CD4-positive, alpha-beta T cell treated with Interleukin-10 for 1 hour (primary cell): ENCODE measurements around the gene GLS.
A peak's percentile ranks its signal among the peaks of the same experiment; 100 is the strongest.

Source experiments
- DNase-seq: peaks from one replicate; pipeline ENCODE4 v3.0.0-alpha.2; 2020

The GLS gene

DNA sequence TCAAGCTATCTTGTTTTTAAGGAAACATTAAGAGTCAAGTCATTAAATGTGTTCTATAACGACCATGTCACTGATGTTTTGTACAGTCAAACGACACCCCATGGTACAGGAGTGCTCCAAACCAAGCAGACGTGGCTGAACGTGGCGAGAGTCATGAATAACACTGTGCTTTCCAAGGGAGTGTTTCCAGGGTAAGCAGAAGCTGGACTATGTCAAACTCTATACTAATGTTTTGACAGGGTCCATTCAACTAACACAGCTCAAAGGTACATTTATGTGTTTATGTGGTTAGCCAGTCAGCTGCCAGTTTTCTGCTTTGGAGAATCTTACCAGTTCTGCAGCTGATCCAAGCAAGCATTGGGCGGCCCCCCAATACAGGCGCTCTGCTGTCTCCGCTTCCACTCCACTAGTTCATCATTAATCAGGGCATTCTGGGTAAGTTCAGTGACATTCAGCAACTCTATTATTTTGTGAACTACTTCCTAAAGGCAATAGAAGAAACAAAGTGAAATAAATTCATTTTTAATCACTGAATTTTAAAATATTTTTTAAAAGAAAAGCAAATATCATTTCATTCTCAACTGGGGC lies 117.0 kb downstream of the GLS start:
- no peak for DNase-seq

DNA sequence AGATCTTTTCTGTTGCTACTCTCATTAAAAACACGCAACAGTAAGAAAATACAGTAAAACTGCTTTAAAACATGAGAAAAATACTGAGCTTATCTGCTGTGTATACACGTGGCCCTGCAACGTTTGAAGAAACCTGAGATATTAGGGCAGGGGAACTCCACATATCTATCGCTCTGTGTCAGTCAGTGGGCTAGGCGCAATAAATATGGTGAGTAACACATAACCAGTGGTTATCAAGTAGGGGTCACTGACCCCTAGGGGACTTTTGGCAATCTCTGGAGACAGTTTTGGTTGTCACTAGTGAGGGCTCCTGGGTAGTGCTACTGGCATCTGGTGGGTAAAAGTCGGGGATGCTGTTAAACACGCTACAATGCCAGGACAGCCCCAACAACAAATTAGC lies 118.4 kb downstream of the GLS start:
- no peak for DNase-seq

DNA sequence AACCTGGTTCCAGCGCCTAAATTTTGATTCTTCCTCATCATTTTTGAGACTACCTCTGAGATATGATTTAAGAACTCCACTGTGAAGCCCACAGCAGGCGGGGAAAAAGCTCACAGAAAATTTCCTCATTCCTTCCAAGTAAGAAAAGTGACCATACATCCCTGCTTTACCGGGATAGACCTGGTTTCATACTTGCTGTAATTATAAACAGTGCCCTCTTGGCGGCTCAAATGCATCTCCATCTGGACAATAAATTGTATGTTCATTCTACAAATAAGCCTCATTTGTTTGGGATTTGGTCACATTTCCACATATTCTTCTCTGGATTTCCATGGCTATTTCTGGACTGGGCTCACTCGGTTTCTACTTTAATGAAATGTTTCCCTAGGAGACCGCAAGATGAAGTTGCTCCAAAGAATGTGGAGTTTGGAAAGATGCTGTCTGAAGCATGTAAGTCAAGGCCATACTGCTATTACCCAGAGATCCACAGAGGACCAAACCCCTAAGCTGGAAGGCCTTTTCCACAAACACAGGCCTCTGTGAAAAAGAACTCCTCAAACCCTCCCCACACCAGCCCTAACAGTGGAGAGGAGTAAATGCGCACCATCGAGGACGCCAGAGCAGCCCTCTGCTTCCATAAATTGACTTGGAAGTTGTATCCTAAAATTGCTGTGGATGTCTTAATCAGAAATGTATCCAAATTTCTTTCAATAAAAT lies 119.5 kb downstream of the GLS start:
- no peak for DNase-seq

DNA sequence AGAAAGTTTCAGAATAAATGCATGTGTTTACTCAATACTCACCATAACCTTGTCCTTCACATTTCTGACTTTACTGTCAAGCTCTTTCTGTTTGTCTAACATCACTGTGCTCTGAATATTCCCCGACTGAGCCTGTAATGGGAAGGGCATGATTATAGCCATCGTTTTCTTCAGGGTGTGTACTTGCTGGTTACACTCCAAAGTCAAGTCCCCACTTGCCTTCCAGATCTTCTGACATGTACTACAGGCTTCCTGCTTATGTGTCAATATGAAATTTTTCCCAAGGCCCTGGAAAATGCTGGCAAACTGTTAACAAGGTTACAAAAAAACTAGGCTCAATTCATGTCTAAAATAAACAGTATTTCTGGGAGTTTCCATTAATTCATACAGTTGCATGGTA lies 120.4 kb downstream of the GLS start:
- DNase-seq = no peak

DNA sequence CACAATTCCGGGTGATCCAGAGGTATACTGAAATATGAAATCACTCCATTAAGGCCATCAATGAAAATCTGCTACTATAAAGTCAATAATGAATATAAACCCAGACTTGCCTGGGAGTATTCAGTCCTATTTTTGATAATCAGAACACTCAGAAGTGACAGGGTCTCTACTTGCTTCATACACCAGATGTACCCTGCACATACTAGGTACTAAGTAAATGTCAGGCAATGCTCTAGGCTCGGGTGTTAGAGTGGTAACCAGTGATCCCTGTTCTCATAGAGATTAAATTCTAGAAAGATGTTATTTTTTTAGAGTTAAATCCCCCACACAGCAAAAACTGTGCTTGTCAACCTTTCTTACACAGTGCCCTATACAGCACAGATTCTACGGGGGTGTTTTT lies 121.0 kb downstream of the GLS start:
- no peak for DNase-seq

DNA sequence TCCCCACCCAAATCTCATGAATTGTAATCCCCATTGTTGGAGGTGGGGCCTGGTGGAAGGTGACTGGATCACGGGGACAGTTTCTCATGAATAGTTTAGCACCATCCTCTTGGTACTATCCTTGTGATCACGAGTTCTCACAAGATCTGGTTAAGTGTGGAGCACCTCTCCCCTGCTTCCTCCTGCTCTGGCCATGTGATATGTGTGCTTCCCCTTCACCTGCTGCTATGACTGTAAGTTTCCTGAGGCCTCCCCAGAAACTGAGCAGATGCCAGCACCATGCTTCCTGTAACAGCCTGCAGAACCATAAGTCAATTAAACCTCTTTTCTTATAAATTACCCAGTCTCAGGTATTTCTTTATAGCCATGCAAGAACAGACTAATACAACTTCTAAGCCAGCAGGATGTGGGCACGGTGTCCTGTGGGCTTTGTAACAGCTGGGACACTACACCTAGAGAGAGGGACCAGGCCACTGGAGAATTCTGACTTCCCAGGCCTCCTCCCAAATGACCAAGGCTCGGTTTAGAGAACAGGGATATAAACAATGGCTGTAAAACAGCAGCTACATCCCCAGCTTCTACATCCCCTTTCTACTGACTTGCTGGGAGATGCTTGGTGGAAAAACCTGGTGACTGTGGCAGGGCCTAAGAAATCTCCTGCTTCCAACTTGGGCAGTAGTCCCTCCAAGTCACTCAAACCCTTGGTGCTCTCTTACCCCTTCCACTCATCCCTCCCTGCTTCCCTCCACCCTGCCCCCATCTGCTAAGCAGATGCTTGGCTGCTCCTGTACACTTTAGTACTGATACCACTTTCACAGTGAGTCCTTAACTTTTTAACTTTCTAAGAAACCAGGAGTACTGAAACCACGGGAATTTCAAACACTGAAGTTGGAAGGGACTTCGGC lies 123.0 kb downstream of the GLS start:
- no peak for DNase-seq

DNA sequence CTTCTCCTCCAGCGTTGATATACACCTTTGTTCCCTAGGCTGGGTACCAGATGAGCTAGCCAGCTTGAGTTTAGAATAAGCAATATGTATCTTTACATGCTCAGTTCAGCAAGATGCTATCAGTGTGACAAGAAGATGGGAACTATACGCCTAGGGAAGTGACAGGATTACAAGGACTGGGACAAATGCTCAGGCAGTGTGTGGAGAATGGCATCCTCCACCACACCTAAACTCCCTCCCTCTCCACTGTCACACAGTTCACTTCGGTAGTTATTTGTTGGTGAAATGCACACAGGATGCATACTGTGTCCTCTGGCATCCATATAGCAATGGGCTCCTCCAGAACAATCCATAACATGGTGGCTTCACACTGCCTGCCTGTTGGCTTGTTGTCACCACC lies 125.7 kb downstream of the GLS start:
- DNase-seq = no peak

DNA sequence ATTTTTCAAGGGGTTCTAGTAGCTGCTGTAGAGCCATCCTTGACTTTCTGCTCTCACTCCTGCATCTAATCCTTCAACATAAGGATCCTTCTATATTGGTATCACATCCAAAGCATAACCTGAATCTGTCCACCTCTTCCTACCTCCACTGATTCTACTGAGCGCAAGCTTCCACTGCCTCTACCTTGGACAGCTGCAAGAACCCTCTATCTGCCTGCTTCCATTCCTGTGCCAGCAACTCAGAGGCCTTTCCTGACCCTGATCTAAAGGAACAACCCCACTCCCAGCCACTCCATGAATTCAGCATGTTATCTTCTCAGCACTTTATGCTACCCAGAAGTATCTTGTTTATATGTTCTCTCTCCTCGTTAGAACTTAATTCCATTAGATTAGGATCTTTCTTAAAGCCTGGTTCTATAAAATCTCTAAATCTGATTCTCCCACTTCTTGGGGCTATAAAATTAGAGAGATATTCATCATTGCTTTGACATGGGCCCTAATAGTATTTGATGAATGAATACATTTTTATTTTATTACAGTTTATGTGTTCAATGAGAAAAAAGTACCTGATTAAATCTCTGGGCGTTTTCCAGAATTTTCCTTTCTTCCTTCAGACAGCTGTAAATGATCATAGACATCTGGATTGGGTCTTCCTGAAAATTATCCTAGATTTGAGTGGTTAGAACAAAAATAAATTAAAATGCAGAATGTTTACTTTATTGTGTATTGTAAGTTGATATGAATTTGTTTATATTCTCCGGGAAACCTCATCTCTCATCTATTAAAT lies 126.6 kb downstream of the GLS start:
- DNase-seq = no peak

DNA sequence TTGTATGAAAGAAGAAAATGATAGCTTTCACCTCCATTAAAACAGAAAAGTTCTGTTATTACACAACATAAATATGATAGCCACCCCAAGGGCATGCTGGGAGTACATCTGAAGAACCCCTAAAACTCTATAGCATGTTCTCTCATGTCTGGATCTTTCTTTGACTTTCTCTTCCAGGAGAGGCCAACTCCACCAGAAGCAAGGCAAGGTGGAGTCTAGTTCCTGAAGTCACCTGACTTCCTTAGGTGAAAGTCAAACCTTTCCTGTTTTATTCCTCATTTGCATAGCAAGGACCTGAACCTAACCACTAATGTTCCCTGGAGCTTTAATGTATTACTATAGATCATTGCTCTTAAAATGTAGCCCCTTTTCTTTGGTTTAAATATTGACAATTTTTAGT lies 127.7 kb downstream of the GLS start:
- no peak for DNase-seq

DNA sequence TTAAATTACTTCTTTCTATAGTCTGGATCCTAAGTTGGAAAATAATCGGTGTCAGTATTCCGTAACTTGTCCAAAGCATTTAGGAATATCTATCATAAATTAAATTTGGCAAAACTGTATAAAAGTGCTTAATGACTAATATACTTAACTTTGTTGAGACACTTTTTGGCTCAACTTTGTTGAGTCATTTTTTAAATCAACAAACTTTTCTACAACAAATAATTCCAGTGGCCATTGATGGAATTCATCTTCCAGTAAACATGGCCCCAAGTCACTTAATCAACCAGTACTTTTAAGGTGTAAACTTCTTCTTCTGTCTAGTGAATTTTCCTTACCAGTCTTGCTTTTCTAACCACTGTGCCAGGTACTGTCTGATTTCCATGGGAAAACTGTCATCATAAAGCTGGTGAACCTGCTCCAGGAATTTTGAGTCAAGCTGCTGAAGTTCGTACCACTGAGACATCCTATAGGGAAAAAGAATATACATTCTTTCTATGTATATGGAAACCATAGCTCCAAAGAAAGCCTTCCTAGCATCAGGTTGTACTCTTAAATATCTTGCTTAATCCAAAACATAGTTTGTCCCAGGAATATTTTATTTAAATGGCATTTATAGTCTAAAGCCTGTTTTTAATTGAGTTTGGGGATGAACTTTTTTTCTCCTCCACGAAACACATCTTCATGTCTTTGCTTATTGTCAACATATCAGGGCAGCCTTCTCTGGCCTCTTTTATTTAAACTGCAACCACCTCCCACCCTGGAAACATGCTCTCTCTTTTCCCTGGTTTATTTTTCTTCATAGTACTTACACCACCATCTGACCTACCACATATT lies 129.1 kb downstream of the GLS start:
- no peak for DNase-seq

DNA sequence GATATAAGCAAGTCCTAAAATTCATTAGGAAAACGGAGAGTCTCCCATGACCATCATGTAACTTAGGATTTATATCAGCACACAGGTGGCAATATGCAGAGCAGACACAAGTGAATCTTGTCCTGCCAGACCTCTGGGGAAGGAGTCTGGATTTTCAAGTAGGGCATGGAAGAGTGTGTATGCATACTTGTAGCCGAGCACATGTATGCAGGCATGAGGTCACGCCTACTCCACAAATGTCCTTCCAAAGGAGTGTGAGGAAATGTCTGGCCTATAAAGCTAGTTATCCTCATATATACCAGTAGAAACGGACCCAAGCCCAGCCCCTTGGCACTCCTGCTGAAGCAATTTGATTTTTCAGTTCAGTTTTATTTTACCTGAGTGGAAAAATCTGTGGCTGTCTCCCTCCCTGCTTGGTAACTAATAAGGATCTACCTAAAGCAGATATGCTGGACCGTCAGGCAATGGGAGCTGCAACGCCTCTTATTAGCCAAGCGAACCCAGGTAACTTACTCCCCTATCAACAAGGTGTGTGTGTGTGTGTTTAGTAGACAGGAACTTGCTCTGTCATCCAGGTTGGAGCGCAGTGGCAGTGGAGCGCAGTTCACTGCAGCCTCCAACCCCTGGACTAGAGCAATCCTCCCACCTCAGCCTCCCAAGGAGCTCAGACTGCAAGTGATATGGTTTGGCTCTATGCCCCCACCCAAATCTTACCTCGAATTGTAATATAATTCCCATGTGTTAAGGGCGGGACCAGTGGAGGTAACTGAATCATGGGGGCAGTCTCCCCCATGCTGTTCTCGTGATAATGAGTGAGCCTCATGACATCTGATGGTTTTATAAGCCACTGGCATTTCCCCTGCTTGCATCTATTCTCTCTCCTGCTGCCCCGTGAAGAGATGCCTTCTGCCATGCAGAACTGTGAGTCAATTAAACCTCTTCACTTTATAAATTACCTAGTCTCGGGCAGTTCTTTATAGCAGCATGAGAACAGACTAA lies 130.6 kb downstream of the GLS start:
- DNase-seq = no peak

DNA sequence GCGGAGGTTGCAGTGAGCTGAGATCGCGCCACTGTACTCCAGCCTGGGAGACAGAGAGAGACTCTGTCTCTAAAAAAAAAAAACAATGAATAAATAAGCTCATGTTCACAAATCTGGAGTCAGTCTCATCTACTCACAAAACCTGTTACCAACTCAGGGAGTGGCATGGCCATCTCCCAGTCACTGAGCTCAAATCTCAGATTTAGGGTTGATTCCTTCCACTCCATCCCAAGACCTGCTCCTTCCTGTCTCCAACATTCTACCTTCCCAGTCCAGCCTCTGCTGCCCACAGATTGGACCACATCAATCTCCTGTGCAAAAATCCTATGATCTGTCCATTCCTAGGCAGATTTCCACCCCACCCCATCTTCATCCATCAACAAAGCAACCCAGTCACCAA lies 131.7 kb downstream of the GLS start:
- no peak for DNase-seq

DNA sequence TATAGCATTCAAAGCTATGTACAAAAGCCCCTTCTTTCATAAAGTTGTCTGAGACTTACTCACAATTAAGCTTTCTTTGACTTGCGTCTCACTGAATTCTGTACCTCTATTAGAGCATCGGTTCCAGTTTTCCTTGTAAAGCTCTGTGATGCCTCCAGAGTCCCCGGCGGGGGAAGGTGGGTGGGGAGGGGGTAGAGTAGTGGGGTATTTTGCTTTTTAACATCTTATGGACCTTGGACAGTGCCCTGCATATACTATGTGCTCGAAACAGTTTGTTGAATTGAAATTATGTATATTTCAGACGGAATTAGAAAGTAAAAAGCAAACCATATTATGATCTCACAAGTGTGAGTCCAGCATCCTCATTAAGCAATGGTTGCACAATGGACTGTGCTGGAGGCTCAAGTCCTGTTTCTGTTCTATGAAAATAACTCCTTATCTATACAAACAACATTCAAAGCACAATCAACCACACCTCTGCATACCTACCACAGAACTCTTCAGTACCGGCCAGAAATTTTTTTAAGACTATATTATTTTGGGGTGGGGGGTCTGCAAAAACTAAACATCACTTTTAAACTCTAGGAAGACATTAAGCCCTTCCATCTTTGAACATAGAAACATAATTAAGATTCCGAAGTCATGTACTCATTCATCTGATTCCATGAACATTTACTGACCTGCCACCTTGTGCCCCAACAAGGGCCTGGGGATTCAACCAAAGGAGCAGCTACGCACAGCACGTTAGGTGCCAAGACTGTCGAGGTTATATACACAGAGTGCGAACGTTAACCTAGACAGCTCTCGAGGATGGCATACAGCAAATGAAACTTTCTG lies 132.4 kb downstream of the GLS start:
- no peak for DNase-seq

DNA sequence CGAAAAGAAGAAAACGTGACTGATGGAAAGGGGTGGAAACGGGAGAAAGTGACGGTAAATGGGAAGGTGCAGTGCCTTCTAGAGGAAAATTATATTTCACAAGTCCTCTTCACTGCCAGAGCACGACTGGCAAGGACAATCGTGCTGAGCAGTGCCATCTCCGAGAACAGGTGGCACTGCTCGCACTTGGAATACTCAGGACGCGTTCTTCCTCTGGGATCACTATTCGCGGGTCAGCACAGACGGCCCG lies 133.0 kb downstream of the GLS start:
- DNase-seq = no peak

DNA sequence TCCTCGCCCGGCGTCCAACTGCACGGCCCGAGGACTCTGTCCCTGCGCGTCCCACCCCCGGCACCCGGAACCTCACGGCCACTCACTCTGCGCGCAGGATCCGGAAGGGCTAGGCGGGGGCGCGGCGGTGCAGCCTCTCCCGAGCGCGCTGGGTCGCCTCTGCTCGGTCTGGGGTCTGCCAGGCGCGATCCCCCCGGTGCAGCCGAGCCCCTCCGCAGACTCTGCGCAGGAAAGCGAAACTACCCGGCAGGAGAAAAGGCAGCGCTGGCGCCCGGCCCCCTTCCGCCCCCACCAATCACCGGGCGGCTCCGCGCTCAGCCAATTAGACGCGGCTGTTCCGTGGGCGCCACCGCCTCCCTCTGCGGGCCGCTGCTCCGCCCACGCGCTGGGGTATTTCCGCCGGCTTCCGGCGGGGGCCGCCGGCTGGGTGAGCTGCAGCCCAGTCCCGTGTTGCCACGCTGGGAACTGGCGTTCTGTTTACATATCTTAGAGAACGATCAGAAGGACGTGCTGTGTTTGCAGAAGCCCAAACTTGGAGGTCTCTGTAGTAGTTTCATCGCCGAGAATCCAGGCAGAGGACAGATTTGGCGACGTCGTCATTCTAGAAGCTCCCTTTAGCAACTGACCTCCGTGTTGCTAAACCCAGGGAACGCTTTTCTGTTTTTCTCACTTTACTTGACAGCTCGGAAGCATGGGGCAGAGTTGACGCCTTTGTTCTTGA lies 133.5 kb downstream of the GLS start, which contains the start of gene STAT1:
TSS of gene STAT1 (minus strand) at position 240 of the 721 bp plus-strand sequence. CDS start 4,168 bp downstream, outside the sequence.
- peak; percentile 97 for DNase-seq

DNA sequence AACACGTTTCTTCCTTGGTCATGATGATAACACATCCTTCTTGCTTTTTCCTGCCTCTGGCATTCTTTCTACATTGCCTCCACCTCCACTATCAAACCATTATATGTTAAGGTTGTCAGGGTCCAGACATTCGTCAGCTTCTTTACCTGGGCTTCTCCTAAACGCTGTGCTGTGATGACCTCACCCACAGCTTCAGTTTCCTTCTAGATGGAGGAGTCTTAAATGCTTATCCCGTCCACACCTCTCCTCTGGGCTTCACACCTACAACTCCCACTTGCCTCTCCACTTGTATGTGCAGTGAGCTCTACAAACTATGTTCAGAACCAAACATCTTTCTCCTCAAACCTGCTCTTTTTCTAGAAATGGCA lies 134.0 kb downstream of the GLS start:
- DNase-seq = no peak
